GM19372 (cell line): Measurements from ENCODE around the gene WDFY2.

Source experiments
- ATAC-seq: cut with Tn5 transposase; IDR thresholded peaks from one replicate; pipeline ENCODE4 v1.9.1; 2021; ENCODE audit warnings: mild to moderate bottlenecking, low read depth, moderate library complexity; ENCODE audit not compliant: unreplicated experiment

Gene WDFY2

GRCh38 chr13:51806566-51806965 is 222.3 kb downstream of the WDFY2 start:
- no peak for ATAC-seq

DNA sequence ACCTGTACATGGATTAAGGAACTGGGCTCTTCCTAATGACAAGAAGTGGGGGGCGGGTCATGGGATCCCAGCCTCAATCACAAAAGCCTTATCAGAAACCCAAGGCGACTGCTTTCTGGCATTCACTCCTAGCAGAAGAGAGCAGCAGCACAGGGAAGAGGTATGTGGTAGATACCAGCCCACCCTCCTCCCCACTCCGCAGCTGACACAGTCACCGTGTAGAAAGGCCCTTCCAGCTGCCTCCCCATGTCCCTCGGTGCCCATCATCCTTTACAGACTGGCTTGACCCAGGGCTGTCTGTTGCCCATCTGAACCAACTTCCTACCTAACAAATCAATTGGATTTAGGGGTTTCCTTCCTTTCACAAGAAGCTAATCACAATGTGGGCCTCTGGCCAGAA is 222.8 kb downstream of the WDFY2 start:
- ATAC-seq, result no peak

- ATAC-seq, result no peak
Measured at GRCh38 chr13:51808811-51809210, 224.5 kb downstream of the WDFY2 start.

DNA sequence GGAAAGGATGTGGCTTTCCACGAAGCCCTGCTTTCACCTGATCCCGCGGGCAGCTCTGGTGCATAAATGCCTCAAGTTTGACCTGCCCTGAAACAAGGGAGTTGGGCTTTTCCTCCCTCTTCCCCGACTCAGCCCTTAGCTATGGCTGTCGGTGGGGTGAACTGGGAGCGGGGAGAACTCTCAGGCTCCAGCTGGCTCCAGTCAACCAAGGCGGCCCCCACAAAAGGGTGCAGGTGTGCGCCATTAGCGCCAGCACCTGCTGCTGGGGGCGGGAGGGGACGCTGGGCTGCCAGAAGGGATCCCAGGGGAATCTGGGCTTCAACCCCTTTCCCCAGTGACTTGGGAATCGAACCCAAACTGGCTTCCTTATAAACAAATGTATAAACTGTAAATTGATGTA is 226.8 kb downstream of the WDFY2 start:
- ATAC-seq, result no peak

DNA sequence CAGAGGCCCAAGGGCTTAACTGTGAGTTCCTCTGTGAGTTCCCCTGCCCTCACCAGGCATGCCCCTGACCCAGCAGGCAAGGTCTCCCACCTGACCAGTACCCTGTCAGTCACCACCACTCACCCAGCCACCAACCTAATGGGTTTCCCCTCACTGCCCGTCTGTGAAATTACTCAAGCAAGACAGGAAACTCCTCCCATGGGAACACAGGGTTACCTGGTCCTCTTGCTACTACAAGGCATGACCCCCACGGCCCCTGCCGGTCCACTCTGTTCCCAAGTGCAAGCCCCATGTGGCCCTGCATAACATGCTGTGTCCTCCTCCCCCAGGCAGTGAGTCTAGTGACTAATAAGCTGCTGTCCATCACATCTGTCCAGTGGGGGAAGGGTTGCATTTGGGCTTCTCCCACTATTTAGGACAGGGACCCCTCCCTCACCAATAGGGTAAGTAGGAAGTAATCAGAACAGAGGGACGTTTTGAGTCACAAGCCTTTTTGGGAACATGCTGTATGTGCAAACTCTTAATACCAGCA is 227.7 kb downstream of the WDFY2 start:
- no peak for ATAC-seq

GRCh38 chr13:51814071-51814470 is 229.8 kb downstream of the WDFY2 start:
- no peak for ATAC-seq

GRCh38 chr13:51814825-51815650 is 230.8 kb downstream of the WDFY2 start:
- peak; percentile 89 for ATAC-seq

- ATAC-seq, result no peak
Measured at GRCh38 chr13:51815848-51816247, 231.6 kb downstream of the WDFY2 start.

GRCh38 chr13:51816604-51817249 is 232.5 kb downstream of the WDFY2 start:
- no peak for ATAC-seq
